ENCODE results near the gene POLR2L.

Gene POLR2L

GRCh38 chr11:837189-837989 lies 4.9 kb downstream of the POLR2L start:
- no peak for DNase-seq

- DNase-seq = no peak
Measured at GRCh38 chr11:836700-837099, 5.6 kb downstream of the POLR2L start.

- no peak for DNase-seq
Measured at GRCh38 chr11:836274-836673, 6.1 kb downstream of the POLR2L start.

DNA sequence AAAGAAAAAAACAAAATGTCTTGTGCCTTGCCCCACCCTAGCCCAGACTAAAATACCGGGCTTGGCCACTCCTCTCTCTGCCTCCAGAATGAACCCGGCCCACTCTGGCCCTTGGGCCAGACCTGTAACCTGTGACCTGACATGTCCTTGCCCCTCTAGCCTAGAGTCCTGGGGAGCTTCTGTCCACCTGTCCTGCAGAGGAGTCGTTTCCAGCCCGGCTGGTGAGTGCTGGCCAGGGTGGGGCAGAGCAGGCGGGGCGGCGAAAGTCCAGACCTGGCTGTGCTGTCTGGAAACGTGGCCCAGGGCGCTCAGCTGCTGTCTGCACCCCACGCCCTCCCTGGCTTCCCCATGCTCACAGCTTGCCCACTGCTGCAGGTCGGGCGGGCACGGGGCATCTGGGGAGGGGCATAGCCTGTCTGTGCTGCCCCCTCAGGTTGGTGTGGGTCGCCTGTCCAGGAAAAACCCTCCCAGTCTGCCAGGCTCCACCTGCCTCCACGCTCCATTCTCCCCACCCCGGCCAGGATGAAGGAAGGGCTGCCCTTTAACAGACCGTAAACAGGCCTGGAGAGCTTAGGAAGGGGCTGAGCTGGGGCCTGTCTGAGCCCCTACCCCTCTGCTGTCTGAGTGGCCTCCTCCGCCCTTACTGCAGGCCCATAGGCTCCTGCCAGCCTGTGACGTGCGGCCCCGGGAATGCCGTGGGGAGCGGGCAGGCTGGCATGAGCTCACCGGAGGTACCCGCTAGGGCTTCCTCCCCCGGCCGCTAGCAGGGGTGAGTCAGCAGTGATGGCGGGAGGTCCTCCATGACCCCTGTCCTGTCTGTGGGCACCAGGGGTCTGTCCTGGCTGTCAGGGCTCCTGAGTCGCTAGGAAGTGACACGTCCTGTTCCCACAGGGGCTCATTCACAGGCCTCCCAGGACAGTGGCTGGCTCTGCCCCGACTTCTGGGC lies 7.7 kb downstream of the POLR2L start:
- DNase-seq = peak; percentile 84

DNA sequence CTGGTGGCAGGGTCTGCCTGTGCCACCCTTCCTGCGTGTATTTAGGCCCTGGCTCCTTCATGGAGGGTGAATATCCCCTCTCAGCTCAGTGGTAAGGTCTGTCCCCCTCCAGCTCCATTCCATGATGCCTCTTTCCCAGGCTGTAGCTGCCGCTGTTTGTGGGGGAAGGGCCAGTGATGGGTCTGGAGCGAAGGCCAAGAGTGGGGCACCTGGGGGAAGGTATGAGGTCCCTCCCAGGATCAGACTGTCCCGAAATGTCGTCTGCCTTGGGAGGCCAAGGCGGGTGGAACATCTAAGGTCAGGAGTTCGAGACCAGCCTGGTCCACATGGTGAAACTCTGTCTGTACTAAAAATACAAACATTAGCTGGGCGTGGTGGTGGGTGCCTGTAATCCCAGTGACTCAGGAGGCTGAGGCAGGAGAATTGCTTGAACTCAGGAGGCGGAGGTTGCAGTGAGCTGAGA lies 8.4 kb downstream of the POLR2L start:
- no peak for DNase-seq

DNA sequence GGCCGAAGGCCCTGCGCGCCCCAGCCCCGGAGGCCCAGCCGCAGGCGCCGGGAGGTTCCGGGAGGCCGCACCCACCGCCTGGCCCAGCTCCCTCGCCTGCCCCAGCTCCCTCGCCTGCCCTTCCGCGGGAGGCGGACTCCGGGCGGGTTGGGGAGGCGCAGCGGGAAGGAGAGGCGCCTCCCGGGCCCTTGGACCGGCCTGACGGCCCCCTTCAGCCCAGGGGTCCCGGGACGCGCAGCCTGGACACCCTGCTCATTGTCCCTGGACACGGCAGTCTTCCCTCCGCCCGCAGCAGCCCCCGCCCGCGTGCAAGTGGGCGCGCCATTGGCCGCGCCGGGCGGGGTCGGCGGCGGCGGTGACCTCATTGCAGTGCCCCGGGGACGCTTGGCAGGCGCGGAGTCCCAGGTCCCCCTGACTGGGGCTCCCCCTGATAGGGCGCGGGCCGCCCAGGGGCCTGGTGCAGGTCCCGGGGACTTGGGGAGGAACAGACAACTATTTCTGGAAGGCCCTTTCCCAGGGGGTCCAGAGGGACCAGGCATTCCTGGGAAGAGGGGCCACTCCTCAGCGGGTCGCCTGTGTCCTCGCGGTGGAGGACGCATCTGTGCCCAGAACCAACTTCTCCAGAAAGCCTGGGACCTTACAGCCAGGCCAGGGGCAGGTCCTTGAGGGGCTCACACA lies 9.1 kb downstream of the POLR2L start:
- DNase-seq = peak; percentile 62

DNA sequence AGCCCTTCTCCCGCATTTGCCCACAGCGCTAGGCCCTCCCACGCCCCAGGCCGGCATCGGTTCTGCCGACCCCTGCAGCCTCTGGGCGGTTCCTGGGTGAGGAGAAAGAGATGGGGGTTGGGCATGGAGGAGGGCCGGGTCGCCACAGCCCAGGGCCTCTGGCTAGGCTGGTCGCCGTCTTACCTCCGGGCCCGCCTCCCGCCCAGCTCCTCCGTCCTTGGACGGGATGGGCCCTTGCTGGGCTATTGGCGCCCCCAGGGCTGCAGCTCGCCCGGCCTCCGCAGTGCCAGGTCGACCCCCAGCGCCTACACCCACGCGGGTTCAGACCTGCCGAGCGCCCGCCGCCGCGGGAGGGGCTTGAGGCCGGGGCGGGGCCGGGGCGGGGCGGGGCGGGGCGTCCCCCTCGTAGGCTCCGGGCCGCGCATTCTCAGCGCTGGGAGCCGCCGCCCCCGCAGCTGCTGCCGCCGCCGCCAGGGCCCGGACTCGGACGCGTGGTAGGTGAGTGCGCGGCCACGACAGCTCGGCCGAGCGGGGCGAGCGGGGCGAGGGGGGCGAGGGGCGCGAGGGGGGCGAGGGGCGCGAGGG lies 9.7 kb downstream of the POLR2L start, which contains the start of gene CD151:
CD151 (plus strand) TSS at position 424 of the 585 bp plus-strand sequence. CDS start 3,118 bp downstream, outside the sequence.
- DNase-seq = peak; percentile 62

DNA sequence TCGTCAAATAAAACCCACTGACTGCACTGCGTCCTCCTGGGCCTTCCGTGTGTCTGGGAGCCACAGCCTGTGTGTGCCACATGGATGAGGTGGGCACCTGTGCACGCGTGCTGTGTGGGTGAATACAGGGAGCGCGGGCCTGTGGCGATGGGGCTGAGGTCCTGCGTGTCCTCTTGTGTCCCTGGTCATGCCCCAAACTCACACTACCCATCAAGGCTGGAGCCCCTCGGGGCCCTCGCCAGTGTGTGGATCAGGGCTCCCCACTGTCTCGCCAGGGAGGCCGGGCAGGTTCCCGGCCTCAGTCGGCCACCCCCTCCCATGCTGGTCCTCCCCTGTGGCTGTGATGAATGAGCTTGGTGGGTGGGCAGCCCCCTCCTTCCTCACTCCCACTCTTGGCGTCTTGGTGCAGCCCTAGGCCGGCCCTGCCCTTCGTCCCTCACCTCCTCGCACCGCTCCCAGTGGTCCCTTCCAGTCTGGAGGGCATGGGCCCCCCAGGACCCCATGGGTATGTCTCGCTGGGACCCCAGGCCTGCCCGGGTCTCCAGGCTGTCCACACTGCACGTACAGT lies 10.3 kb downstream of the POLR2L start:
- DNase-seq = no peak

DNA sequence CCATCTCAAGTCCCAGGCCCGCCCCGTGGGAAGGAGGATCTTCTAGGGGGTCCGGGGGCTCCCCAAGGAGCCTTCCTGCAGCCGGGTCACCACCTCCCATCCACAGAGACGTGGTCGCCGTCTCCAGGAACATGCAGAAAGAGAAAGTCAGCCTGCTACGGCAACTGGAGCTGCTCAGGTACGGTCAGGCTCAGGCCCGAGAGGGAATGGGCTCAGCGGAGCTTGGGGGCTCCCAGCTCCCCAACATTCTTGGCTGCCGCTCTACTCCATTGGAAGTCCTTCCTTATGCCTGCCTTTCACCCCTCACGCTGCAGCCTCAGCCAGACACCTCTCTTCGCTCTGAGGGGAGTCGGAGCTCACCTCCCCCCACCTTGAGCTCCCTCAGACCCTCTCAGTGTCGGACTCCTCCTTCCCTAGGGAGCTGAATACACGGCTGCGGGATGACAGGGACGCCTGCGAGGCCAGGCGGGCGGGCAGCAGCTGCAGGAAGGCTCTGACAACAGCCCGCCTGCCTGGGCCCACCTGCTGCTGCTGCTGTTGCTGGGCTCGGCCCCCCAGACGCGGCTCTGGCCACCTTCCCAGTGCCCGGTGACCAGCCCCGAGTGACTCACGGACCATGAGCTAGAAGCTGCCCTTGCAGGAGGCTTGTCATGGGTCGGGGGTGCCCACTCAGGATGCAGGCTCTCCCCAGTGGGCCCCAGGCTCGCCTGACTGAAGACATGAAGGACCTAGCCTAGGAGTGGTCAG lies 11.0 kb downstream of the POLR2L start:
- peak; percentile 54 for DNase-seq

DNA sequence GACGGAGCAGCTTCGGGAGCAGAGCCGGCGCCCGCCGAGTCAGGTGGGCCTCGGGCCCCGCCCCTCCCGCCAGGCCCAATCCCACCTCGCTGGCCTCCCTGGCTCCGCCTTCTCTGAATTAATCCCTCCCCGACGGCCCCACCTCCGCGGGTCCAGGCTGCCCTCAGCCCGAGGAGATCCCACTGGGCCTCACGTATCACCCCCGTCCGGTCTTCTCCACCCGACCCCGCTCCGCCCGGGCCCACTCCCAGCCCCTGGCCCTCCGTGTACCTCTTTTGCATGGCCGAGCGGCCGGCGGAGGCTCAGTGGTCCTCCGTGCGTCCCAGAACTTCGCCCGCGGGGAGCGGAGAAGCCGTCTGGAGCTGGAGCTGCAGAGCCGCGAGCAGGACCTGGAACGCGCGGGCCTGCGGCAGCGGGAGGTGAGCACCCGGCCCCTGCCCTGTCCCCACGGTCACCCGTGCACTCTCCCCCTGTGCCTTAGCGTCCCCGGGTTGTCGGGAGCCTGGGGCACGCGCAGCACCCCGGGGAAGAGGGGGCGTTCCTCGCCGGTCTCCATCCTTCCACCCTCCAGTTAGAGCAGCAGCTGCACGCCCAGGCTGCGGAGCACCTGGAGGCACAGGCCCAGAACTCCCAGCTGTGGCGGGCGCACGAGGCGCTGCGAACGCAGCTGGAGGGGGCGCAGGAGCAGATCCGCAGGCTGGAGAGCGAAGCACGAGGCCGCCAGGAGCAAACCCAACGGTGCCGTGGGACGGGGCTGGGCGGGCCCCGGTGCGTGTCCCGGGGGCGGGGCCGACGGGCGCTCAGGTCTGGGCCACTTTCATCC lies 11.8 kb downstream of the POLR2L start:
- DNase-seq = peak; percentile 57

- no peak for DNase-seq
Measured at GRCh38 chr11:829847-830294, 12.5 kb downstream of the POLR2L start.

GRCh38 chr11:829176-829846 lies 13.0 kb downstream of the POLR2L start:
- DNase-seq = no peak

DNA sequence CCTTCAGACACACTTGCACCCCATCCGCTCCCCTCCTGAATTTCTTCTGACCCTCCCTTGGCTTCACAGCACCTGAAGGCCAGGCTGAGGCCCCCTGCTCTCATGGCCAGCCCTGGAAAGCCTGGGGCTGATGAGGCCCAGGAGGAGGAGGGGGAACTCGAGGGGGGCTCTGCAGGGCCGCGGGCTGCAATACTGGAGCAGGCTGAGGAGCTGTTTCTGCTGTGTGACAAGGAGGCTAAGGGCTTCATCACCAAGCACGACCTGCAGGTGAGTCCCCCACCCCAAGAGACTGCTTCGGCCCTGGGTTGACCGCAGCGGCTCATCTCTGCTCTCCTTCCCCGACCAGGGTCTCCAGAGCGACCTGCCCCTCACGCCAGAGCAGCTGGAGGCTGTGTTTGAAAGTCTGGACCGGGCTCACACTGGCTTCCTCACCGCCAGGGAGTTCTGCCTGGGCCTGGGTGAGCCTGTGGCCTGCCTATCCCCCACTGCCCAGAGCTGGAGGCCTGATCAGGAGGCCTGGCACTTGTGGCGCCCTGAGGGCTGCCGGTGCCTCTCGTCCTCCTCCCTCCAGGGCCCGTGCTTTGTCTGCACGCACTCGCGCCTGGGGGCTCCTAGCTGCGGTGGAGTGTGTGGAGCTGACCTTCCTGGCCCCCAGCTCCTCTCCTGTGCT lies 13.7 kb downstream of the POLR2L start:
- no peak for DNase-seq

- DNase-seq = no peak
Measured at GRCh38 chr11:827897-828192, 14.5 kb downstream of the POLR2L start, which contains the start of gene CRACR2B. Gene CRACR2B (plus strand): TSS chr11:827919. CDS start chr11:828608, 689 bp downstream.

- DNase-seq = no peak
Measured at GRCh38 chr11:827146-827896, 15.0 kb downstream of the POLR2L start.

GRCh38 chr11:826836-827145 lies 15.5 kb downstream of the POLR2L start:
- no peak for DNase-seq

GRCh38 chr11:826227-826621 lies 16.1 kb downstream of the POLR2L start:
- DNase-seq = no peak

Data from fibroblast of skin of back (primary cell).